Gastroesophageal sphincter (tissue), 4 donors: ENCODE data around the gene BHLHE40. TPM values are rescaled to one million over a fixed set of nuclear protein-coding genes. Genes with fewer than 3 reads are reported as not detected.

Experiments
- ATAC-seq: fragments of 150-250 bp; one replicate; pipeline ENCODE4 v1.9.1; 2016; ENCODE audit warnings: mild to moderate bottlenecking, moderate library complexity
- H3K27ac ChIP-seq, 4 donors: fragments of 200-600 bp; sonication (generic) in 3 of 4; 1 replicate in 3 of 4; 2 replicates in 1 of 4; pipeline ENCODE4 v1.5.1; 2016 to 2019
- H3K27me3 ChIP-seq: fragments of 200-600 bp; sonication (generic); one replicate; pipeline ENCODE4 v1.5.1; 2019
- H3K36me3 ChIP-seq, 2 donors: fragments of 200-600 bp; sonication (generic); one replicate each; pipeline ENCODE4 v1.5.1; 2019; ENCODE audit warnings: control low read depth in 1 of 2
- H3K4me1 ChIP-seq, 3 donors: fragments of 200-600 bp; sonication (generic); 1 replicate in 2 of 3; 2 replicates in 1 of 3; pipeline ENCODE4 v1.5.1; 2016 to 2019; ENCODE audit warnings: control low read depth in 2 of 3
- H3K4me3 ChIP-seq, 2 donors: fragments of 200-600 bp; sonication (generic); one replicate each; pipeline ENCODE4 v1.5.1; 2019; ENCODE audit warnings: mild to moderate bottlenecking in 1 of 2, moderate library complexity in 1 of 2
- H3K9me3 ChIP-seq, 3 donors: fragments of 200-600 bp; sonication (generic); one replicate each; pipeline ENCODE4 v1.5.1; 2017 to 2019; ENCODE audit warnings: control low read depth in 2 of 3
- CTCF ChIP-seq, 4 experiments: fragments of 200-600 bp in 2 of 4; fragments of 450-650 bp in 2 of 4; sonication (generic) in 1 of 4; IDR thresholded peaks; one replicate each; pipeline ENCODE4 v1.5.1; 2017 to 2019; ENCODE audit warnings: antibody characterized with exemption in 4 of 4, mild to moderate bottlenecking in 2 of 4, moderate library complexity in 2 of 4
- EP300 ChIP-seq: sonication (generic); formaldehyde crosslinking; IDR thresholded peaks from one replicate; pipeline ENCODE4 v1.6.1; 2017; ENCODE audit warnings: antibody characterized with exemption, mild to moderate bottlenecking
- POLR2A ChIP-seq, 2 donors: fragments of 450-650 bp; IDR thresholded peaks; one replicate each; pipeline ENCODE4 v1.6.1; 2017; ENCODE audit warnings: antibody characterized with exemption in 2 of 2, mild to moderate bottlenecking in 2 of 2, moderate library complexity in 1 of 2
- POLR2AphosphoS5 ChIP-seq: sonication (generic); formaldehyde crosslinking; IDR thresholded peaks from one replicate; pipeline ENCODE4 v1.6.1; 2017; ENCODE audit warnings: antibody characterized with exemption
- WGBS, 2 donors: methylation state at CpG; one replicate each; pipeline ENCODE4 v1.1.5; 2018; ENCODE audit warnings: low coverage in 1 of 2; 5-methylcytosine and 5-hydroxymethylcytosine counted together
- total RNA-seq, 4 donors: library from RNA; depleted of rRNA; stranded (reverse); fragments of >200 nt; gene quantifications; one replicate each; pipeline ENCODE4 v1.1.0, GENCODE V29; 2016

BHLHE40 gene
- total RNA-seq, 4 donors from 2014 or later = 7.8 to 46.0 (median 14.0) TPM

DNA sequence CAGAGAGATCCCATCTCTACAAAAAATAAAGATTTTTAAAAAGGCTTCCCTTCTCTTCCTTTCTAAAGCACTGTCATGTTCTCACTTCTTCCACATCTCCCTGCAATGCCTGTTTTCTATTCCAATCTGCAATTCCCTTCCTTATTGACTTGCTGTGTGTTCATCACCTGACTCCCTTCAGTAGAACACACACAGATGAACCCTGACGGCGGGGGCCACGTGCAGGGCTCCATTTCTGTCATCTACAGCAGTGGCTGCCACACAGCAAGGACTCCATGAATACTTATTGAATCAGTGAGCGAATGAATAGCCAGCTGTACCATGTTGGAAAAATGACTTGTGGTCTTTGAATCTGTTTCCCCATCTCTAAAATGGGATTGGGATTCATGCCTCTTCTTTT, 26.1 kb downstream of the BHLHE40 start:
- no peak for ATAC-seq
- no peaks in the 10 kb centered on the region for H3K27me3 ChIP-seq
- no peaks in the 10 kb centered on the region for H3K36me3 ChIP-seq
- 41% methylated on average over 4 of the region's 4 CpGs; no CpG with 5 or more reads in 1 of the 2 donors for WGBS, 2 donors
- TF ChIP-seq POLR2A (IDR thresholded peaks at IDR 0.05) (no peak), CTCF (IDR thresholded peaks at IDR 0.05) (no peak), EP300 (no peak), POLR2AphosphoS5 (no peak)
- no peaks in the 10 kb centered on the region for H3K4me1 ChIP-seq
- H3K27ac ChIP-seq = no peak overlapping the region
- H3K4me3 ChIP-seq = no peak overlapping the region
- H3K9me3 ChIP-seq = no peaks in the 10 kb centered on the region

DNA sequence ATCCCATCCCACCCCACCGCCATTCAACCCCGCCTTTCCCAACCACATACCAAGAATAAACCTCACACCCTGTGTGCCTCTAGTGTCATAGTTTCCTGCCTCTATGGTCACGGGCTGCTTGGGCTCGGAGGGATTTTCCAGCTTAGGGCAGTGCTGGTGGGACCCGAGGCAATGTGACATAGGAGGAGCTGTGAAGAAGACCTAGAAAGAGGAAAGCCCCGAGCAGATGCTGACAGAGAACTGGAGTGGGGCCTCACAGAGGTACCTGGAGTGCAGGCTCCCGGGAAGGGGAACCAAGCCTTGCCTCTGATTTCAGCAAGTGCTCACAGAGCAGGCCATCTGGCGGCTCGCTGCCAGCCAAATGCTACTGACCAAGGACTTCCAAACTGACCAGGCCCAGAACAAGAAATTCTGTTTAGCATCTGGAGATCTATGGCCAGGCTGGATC, 27.5 kb downstream of the BHLHE40 start:
- ATAC-seq = no peak
- H3K27ac ChIP-seq = no peak overlapping the region
- 70 to 82% methylated on average over 4 of the region's 9 CpGs for WGBS, 2 donors

DNA sequence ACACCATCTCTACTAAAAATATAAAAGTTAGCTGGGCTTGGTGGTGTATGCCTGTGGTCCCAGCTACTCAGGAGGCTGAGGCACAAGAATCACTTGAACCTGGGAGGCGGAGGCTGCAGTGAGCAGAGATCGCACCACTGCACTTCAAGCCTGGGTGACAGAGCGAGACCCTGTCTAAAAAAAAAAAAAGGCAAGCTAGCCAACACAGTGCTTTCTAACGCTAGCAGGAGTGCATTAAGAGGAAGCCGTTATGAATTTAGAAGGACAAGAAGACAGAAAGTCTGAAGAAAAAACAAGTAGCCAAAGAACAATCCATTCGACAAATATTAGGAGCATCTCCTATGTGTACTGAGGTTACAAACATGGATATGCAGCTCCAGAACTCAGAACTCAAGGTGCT, 28.6 kb downstream of the BHLHE40 start:
- H3K9me3 ChIP-seq = no peaks in the 10 kb centered on the region
- H3K36me3 ChIP-seq = no peaks in the 10 kb centered on the region
- TF ChIP-seq POLR2AphosphoS5 = no peak
- no peak for TF ChIP-seq EP300
- TF ChIP-seq POLR2A (IDR thresholded peaks at IDR 0.05) = no peak
- no peak for TF ChIP-seq CTCF (IDR thresholded peaks at IDR 0.05)
- H3K4me3 ChIP-seq = no peak overlapping the region
- ATAC-seq = no peak
- WGBS, 2 donors = 88 to 95% methylated on average over 5 to 6 of the region's 6 CpGs
- H3K27me3 ChIP-seq = no peaks in the 10 kb centered on the region
- no peak overlapping the region for H3K27ac ChIP-seq
- H3K4me1 ChIP-seq = no peaks in the 10 kb centered on the region

More for the DNA sequence above, 27.5 kb downstream of the BHLHE40 start:
- Histone ChIP-seq H3K36me3 (no peaks in the 10 kb centered on the region), H3K27me3 (no peaks in the 10 kb centered on the region), H3K9me3 (no peaks in the 10 kb centered on the region), H3K4me1 (no peaks in the 10 kb centered on the region), H3K4me3 (no peak overlapping the region)
- no peak for TF ChIP-seq EP300

DNA sequence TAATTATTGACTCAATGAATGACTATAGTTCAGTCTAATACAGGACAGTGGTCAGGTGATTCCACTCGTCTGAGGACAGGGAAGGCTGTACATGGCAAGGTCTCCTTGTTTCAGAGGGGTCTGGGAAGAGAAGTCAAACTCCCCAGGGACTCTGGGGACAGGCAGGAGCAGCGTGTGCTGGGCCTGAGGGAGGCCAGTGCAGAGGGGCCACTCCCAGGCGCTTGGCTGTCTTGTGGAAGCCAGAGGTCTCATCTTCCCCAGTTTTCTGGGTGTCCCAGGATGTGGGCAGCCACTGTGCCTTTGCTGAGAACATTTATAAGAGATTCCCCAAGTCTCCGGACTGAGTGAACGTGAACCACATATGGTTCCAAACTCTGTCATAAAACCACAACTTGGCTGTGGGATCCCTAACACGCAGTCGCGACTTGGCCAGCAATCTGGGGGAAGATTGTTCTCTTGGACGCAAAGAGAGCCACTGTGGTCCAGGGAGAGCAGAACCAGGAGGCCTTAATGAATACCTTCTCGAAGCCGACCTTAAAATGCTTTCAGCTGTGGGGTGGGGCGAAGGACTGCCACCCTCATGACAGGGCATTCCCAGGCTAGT, 30.4 kb downstream of the BHLHE40 start:
- Histone ChIP-seq H3K9me3 (no peaks in the 10 kb centered on the region), H3K4me1 (no peaks in the 10 kb centered on the region), H3K27me3 (no peaks in the 10 kb centered on the region), H3K36me3 (no peaks in the 10 kb centered on the region), H3K4me3 (no peak overlapping the region), H3K27ac (no peak overlapping the region)
- 66 to 77% methylated on average over 10 to 11 of the region's 12 CpGs for WGBS, 2 donors
- ATAC-seq = no peak
- TF ChIP-seq EP300 = no peak
- TF ChIP-seq POLR2A (IDR thresholded peaks at IDR 0.05) = no peak
- no peak for TF ChIP-seq POLR2AphosphoS5
- no peak for TF ChIP-seq CTCF (IDR thresholded peaks at IDR 0.05)

DNA sequence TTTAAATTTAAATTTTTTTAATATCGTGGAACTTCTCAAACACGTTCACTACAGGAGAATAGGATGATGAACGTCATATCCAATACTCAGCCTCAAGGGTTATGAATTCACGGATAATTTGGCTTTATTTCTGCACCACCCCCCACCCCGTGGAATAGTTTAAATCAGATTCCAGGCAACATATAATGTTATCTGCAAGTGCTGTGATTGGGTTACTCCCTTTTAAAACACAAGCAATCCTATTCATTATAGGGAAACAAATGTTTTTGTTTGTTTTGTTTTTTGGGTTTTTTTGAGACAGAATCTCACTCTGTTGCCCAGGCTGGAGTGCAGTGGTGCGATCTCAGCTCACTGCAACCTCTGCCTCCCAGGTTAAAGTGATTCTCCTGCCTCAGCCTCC, 30.9 kb downstream of the BHLHE40 start:
- no peaks in the 10 kb centered on the region for H3K4me1 ChIP-seq
- no peak for ATAC-seq
- H3K4me3 ChIP-seq = no peak overlapping the region
- 77 to 89% methylated on average over 6 of the region's 6 CpGs for WGBS, 2 donors
- no peak for TF ChIP-seq POLR2A (IDR thresholded peaks at IDR 0.05)
- no peak for TF ChIP-seq CTCF (IDR thresholded peaks at IDR 0.05)
- TF ChIP-seq EP300 = no peak
- no peak for TF ChIP-seq POLR2AphosphoS5
- no peaks in the 10 kb centered on the region for H3K27me3 ChIP-seq
- no peaks in the 10 kb centered on the region for H3K36me3 ChIP-seq
- H3K9me3 ChIP-seq = no peaks in the 10 kb centered on the region
- H3K27ac ChIP-seq = no peak overlapping the region
